Smooth muscle cell (in vitro differentiated cells): ENCODE measurements around the gene TBC1D1. TPM values are rescaled to one million over a fixed set of nuclear protein-coding genes. Genes with fewer than 3 reads are reported as not detected.

Experiments used
- DNase-seq: peaks from one replicate; lab custom pipeline; 2025; ENCODE audit not compliant: unreplicated experiment; lab: John Stamatoyannopoulos, UW
- H2AFZ ChIP-seq: fragments of 200-600 bp; sonication (generic); 2 replicates; pipeline ENCODE4 v1.6.0; 2016; ENCODE audit warnings: antibody characterized with exemption, low read depth, mild to moderate bottlenecking
- H3F3A ChIP-seq: fragments of 200-600 bp; sonication (generic); 2 replicates; pipeline ENCODE4 v1.6.0; 2017; ENCODE audit warnings: antibody characterized with exemption, low read depth
- H3K27ac ChIP-seq: fragments of 200-600 bp; sonication (generic); 2 replicates; pipeline ENCODE4 v1.5.1; 2016; ENCODE audit warnings: low read depth, mild to moderate bottlenecking
- H3K27me3 ChIP-seq: fragments of 200-600 bp; sonication (generic); 2 replicates; pipeline ENCODE4 v1.6.1; 2016; ENCODE audit warnings: low read depth, mild to moderate bottlenecking
- H3K36me3 ChIP-seq: fragments of 200-600 bp; sonication (generic); 2 replicates; pipeline ENCODE4 v1.5.1; 2016; ENCODE audit warnings: low read depth
- H3K4me1 ChIP-seq: fragments of 200-600 bp; sonication (generic); 2 replicates; pipeline ENCODE4 v1.5.1; 2016; ENCODE audit warnings: low read depth
- H3K4me2 ChIP-seq: fragments of 200-600 bp; sonication (generic); 2 replicates; pipeline ENCODE4 v1.6.0; 2016; ENCODE audit warnings: mild to moderate bottlenecking
- H3K4me3 ChIP-seq: fragments of 200-600 bp; sonication (generic); 2 replicates; pipeline ENCODE4 v1.5.1; 2016; ENCODE audit warnings: mild to moderate bottlenecking
- H3K79me2 ChIP-seq: fragments of 200-600 bp; sonication (generic); 2 replicates; pipeline ENCODE4 v1.6.0; 2016; ENCODE audit warnings: low read depth, mild to moderate bottlenecking
- H3K9ac ChIP-seq: fragments of 200-600 bp; sonication (generic); 2 replicates; pipeline ENCODE4 v1.6.0; 2016; ENCODE audit warnings: low read depth
- H3K9me3 ChIP-seq: fragments of 200-600 bp; sonication (generic); replicated peaks from 2 replicates; pipeline ENCODE4 v1.5.1; 2016; ENCODE audit warnings: low read depth
- H4K20me1 ChIP-seq: fragments of 200-600 bp; sonication (generic); 2 replicates; pipeline ENCODE4 v1.6.0; 2016; ENCODE audit warnings: low read depth
- CTCF ChIP-seq: fragments of 200-600 bp; sonication (generic); IDR thresholded peaks from 2 replicates; pipeline ENCODE4 v1.5.1; 2017; ENCODE audit warnings: borderline replicate concordance, mild to moderate bottlenecking, antibody characterized with exemption; ENCODE audit not compliant: insufficient read depth, poor library complexity, severe bottlenecking
- WGBS: methylation state at CpG from one replicate; pipeline ENCODE4 v1.1.7; 2016; ENCODE audit warnings: low lambda C conversion rate; 5-methylcytosine and 5-hydroxymethylcytosine counted together
- polyA plus RNA-seq: library from polyadenylated mRNA; unstranded; fragments of >200 nt; fragmentation: Nextera tagmentation; extraction: Ambion mirVana; gene quantifications from 2 replicates; pipeline ENCODE4 v1.2.1, GENCODE V29; 2016
- total RNA-seq: library from RNA; depleted of rRNA; stranded (reverse); fragments of >200 nt; gene quantifications from 2 replicates; pipeline ENCODE4 v1.2.3, GENCODE V29; 2014

Gene TBC1D1
- total and polyA plus RNA-seq, 2 experiments from 2014 or later = 81.5 to 117 TPM

GRCh38 chr4:37905533-37906169 lies 14.8 kb downstream of the TBC1D1 start:
- Histone ChIP-seq H3F3A (no peaks in the 10 kb centered on the region), H3K27me3 (no peaks in the 10 kb centered on the region), H3K4me1 (no peaks in the 10 kb centered on the region), H3K36me3 (no peaks in the 10 kb centered on the region), H2AFZ (no peak overlapping the region), H3K9ac (no peak overlapping the region), H4K20me1 (no peaks in the 10 kb centered on the region), H3K4me2 (no peak overlapping the region), H3K27ac (no peak overlapping the region), H3K4me3 (no peak overlapping the region), H3K79me2 (no peaks in the 10 kb centered on the region), H3K9me3 (no peaks in the 10 kb centered on the region)
- no peak for TF ChIP-seq CTCF
- 80% methylated on average over 7 of the region's 7 CpGs for WGBS
- DNase-seq = no peak

DNA sequence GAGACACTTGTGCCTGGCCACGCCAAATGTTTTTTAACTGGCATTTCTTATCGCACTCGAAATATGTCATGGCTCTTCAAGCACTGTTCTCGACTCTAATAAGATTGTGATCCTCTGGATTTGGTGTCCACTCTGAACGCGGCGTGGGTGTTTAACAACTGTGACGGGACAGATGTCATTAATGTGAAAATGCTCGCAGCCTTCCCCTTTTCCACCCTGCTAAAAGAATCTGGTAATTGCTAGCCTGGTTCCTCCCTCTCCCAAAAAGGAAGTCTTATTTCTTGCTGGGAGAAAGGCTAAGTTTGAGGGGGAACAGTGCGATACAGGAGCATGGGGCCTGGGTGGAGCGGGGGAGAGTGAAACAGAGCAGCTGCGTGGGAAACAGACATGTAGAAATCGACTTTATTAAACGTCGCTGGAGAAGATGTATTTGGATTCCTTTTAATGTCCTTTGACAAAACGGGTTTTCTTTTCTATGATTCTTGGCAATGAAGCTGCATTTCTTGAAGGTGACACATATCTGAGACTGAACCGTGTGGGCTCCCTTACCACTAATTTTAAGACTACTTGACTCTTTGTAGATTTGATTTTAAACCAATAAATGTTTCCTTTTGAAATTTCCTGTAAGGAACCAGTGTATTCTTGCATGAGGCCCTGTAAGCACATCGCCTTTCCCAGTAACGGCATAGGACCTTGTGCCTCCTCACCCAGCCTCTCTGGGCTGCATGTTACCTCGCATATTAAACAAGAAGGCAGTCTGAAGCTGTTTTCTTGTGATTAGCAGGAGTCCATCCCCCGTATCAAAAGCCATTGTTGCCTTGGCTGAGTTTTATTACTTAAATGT lies 17.8 kb downstream of the TBC1D1 start:
- Histone ChIP-seq H3K36me3 (no peaks in the 10 kb centered on the region), H3K4me3 (no peak overlapping the region), H3K9me3 (no peaks in the 10 kb centered on the region), H3K27me3 (no peaks in the 10 kb centered on the region), H3K4me1 (no peaks in the 10 kb centered on the region), H3K27ac (peak overlapping the region; percentile 50), H3K9ac (no peak overlapping the region), H2AFZ (peak overlapping the region; percentile 63), H3K4me2 (peak overlapping the region; percentile 41), H3K79me2 (no peaks in the 10 kb centered on the region), H4K20me1 (no peaks in the 10 kb centered on the region), H3F3A (no peaks in the 10 kb centered on the region)
- 73% methylated on average over 21 of the region's 21 CpGs for WGBS
- DNase-seq = no peak
- TF ChIP-seq CTCF = no peak

- no peaks in the 10 kb centered on the region for H3F3A ChIP-seq
- no peak for TF ChIP-seq CTCF
- H3K79me2 ChIP-seq = no peaks in the 10 kb centered on the region
- H3K36me3 ChIP-seq = no peaks in the 10 kb centered on the region
- no peak overlapping the region for H3K4me3 ChIP-seq
- WGBS = 86% methylated on average over 8 of the region's 8 CpGs
- DNase-seq = no peak
- no peak overlapping the region for H3K9ac ChIP-seq
- no peaks in the 10 kb centered on the region for H3K4me1 ChIP-seq
- no peaks in the 10 kb centered on the region for H4K20me1 ChIP-seq
- no peaks in the 10 kb centered on the region for H3K9me3 ChIP-seq
- H3K27ac ChIP-seq = no peak overlapping the region
- no peaks in the 10 kb centered on the region for H3K27me3 ChIP-seq
- H2AFZ ChIP-seq = no peak overlapping the region
- peak overlapping the region; percentile 41 for H3K4me2 ChIP-seq
Observed at GRCh38 chr4:37909332-37910090, 18.6 kb downstream of the TBC1D1 start.
